Prostate gland (tissue), 2 donors: Measurements from ENCODE around the gene NPTX1. TPM values are rescaled to one million over a fixed set of nuclear protein-coding genes. Genes with fewer than 3 reads are reported as not detected.
A peak's percentile ranks its signal among the peaks of the same experiment; 100 is the strongest.

Experiments
- DNase-seq: peaks from one replicate; pipeline ENCODE4 v3.0.0-alpha.2; 2019; ENCODE audit warnings: low spot score
- H3K27ac ChIP-seq, 2 donors: fragments of 200-600 bp; sonication (generic); 2 replicates each; pipeline ENCODE4 v1.5.1; 2017 to 2019
- H3K27me3 ChIP-seq: fragments of 200-600 bp; sonication (generic); replicated peaks from 2 replicates; pipeline ENCODE4 v1.5.1; 2019; ENCODE audit not compliant: insufficient read depth
- H3K36me3 ChIP-seq, 2 donors: fragments of 200-600 bp; sonication (generic); 1 replicate in 1 of 2; 2 replicates in 1 of 2; pipeline versions ENCODE4 v1.5.1 to v1.8.1; 2017 to 2019
- H3K4me1 ChIP-seq: fragments of 200-600 bp; sonication (generic); replicated peaks from 2 replicates; pipeline ENCODE4 v1.5.1; 2019
- H3K4me3 ChIP-seq, 2 donors: fragments of 200-600 bp; sonication (generic); 2 replicates each; pipeline ENCODE4 v1.5.1; 2017 to 2019
- H3K9me3 ChIP-seq: fragments of 200-600 bp; sonication (generic); 2 replicates; pipeline ENCODE4 v1.5.1; 2017
- CTCF ChIP-seq, 4 experiments: fragments of 200-600 bp in 2 of 4; fragments of 450-650 bp in 2 of 4; sonication (generic) in 2 of 4; IDR thresholded peaks; 1 replicate in 3 of 4; 2 replicates in 1 of 4; pipeline ENCODE4 v1.5.1; 2016 to 2019; ENCODE audit warnings: antibody characterized with exemption in 4 of 4, mild to moderate bottlenecking in 2 of 4, moderate library complexity in 2 of 4
- POLR2A ChIP-seq: fragments of 450-650 bp; IDR thresholded peaks from one replicate; pipeline ENCODE4 v1.6.1; 2016; ENCODE audit warnings: antibody characterized with exemption, mild to moderate bottlenecking
- POLR2AphosphoS5 ChIP-seq: sonication (generic); formaldehyde crosslinking; IDR thresholded peaks from one replicate; pipeline ENCODE4 v1.6.1; 2017; ENCODE audit warnings: antibody characterized with exemption
- WGBS: methylation state at CpG from one replicate; pipeline ENCODE4 v1.1.5; 2018; 5-methylcytosine and 5-hydroxymethylcytosine counted together
- intact Hi-C: fragments of 100-400 bp; cut with DNase I; formaldehyde crosslinking; loops from one replicate; pipeline ENCODE4 v1.14.2; 2022
- total RNA-seq, 2 donors: library from RNA; depleted of rRNA; stranded (reverse); fragments of >200 nt; gene quantifications; one replicate each; pipeline ENCODE4 v1.1.0, GENCODE V29; 2016

Gene NPTX1, protein sequence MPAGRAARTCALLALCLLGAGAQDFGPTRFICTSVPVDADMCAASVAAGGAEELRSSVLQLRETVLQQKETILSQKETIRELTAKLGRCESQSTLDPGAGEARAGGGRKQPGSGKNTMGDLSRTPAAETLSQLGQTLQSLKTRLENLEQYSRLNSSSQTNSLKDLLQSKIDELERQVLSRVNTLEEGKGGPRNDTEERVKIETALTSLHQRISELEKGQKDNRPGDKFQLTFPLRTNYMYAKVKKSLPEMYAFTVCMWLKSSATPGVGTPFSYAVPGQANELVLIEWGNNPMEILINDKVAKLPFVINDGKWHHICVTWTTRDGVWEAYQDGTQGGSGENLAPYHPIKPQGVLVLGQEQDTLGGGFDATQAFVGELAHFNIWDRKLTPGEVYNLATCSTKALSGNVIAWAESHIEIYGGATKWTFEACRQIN
- under 1 TPM; 0.34 to 0.73 TPM for total RNA-seq

GRCh38 chr17:80475910-80476876 lies at the start of gene NPTX1:
TSS of gene NPTX1 (minus strand) at chr17:80476607. CDS start at chr17:80476446, 161 bp downstream.
- intact Hi-C loops: loop anchor here (5.0 to 10.0 kb wide), 2 partner anchors 379 to 496 kb away; no protein-coding TSS in a partner anchor

GRCh38 chr17:80523956-80524712 lies 47.7 kb upstream of the NPTX1 start:
- H3K9me3 ChIP-seq: no peaks in the 10 kb centered on the region
- DNase-seq: no peak
- H3K4me1 ChIP-seq: no peaks in the 10 kb centered on the region
- H3K36me3 ChIP-seq: no peaks in the 10 kb centered on the region
- intact Hi-C loops: no loop called here
- no peak overlapping the region for H3K4me3 ChIP-seq
- H3K27me3 ChIP-seq: no peaks in the 10 kb centered on the region
- TF ChIP-seq CTCF (IDR thresholded peaks at IDR 0.05): no peak
- no peak for TF ChIP-seq POLR2A
- TF ChIP-seq POLR2AphosphoS5: no peak
- 42% methylated on average over 16 of the region's 16 CpGs for WGBS
- no peak overlapping the region for H3K27ac ChIP-seq

More at GRCh38 chr17:80475910-80476876, at the start of gene NPTX1:
- Histone ChIP-seq H3K4me1 (peaks cover 37% of the 10 kb centered on the region), H3K27ac (no peak within 1 kb of the TSS), H3K9me3 (no peaks in the 10 kb centered on the region), H3K36me3 (no peaks in the 10 kb centered on the region), H3K27me3 (peaks cover 28% of the 10 kb centered on the region), H3K4me3 (peak within 1 kb of the TSS; percentile 6 to 28)
- 2% methylated on average over 41 of the region's 136 CpGs for WGBS
- no peak for DNase-seq
- no peak for TF ChIP-seq CTCF (IDR thresholded peaks at IDR 0.05)
- TF ChIP-seq POLR2A: no peak
- TF ChIP-seq POLR2AphosphoS5: no peak

GRCh38 chr17:80523054-80523744 lies 46.8 kb upstream of the NPTX1 start:
- H3K9me3 ChIP-seq: no peaks in the 10 kb centered on the region
- no peaks in the 10 kb centered on the region for H3K4me1 ChIP-seq
- no peak overlapping the region for H3K4me3 ChIP-seq
- DNase-seq: no peak
- intact Hi-C loops: no loop called here
- TF ChIP-seq POLR2AphosphoS5 (no peak), CTCF (IDR thresholded peaks at IDR 0.05) (no peak), POLR2A (no peak)
- 81% methylated on average over 11 of the region's 12 CpGs for WGBS
- H3K36me3 ChIP-seq: no peaks in the 10 kb centered on the region
- H3K27ac ChIP-seq: no peak overlapping the region
- no peaks in the 10 kb centered on the region for H3K27me3 ChIP-seq

DNA sequence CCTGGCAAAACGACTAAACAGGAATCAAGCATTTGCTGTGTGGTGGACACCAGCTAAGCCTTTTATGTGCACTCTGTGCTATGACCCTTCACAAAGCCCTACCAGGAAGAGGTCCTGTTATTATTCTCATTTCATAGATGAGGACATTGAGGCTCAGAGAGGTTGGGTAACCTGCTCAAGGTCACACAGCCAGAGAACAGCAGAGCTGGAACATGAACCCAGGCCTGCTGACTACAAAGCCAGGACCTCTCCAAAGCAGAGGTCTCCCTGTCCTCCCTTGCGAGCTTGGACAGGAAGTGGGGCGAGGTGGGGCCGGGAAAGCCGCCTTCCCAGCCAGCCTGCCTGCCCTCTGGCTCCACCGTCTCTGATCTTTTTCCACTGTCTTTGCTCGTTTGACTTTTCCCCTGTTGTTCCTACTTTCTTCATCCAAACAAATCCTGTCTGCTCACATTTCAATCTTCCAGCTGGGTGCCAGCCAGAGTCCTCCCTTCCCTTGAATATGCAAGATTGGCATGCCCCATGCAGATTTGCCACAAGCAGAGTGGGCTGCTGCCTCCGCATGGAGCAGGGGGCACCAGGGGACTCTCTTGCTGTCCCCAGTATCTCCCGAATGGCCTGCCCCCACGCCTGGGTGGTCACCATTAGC lies 44.5 kb upstream of the NPTX1 start:
- Histone ChIP-seq H3K27ac (no peak overlapping the region), H3K4me3 (no peak overlapping the region), H3K9me3 (no peaks in the 10 kb centered on the region), H3K4me1 (no peaks in the 10 kb centered on the region), H3K36me3 (no peaks in the 10 kb centered on the region), H3K27me3 (no peaks in the 10 kb centered on the region)
- TF ChIP-seq POLR2A: no peak
- no peak for TF ChIP-seq CTCF (IDR thresholded peaks at IDR 0.05)
- TF ChIP-seq POLR2AphosphoS5: no peak
- intact Hi-C loops: no loop called here
- no peak for DNase-seq
- 48% methylated on average over 10 of the region's 10 CpGs for WGBS
